GM12872 (cell line): ENCODE measurements around the gene TNFRSF17.

Source experiments
- TF ChIP-seq, protein P1 (sequence below): IDR thresholded peaks from 3 replicates; pipeline ENCODE4 v1.5.1; 2011; ENCODE audit warnings: low read depth, mild to moderate bottlenecking, low read length, moderate library complexity; ENCODE audit not compliant: insufficient read depth

The TNFRSF17 gene

GRCh38 chr16:11949527-11949926 is 15.5 kb upstream of the TNFRSF17 start:
- TF ChIP-seq, protein P1, sequence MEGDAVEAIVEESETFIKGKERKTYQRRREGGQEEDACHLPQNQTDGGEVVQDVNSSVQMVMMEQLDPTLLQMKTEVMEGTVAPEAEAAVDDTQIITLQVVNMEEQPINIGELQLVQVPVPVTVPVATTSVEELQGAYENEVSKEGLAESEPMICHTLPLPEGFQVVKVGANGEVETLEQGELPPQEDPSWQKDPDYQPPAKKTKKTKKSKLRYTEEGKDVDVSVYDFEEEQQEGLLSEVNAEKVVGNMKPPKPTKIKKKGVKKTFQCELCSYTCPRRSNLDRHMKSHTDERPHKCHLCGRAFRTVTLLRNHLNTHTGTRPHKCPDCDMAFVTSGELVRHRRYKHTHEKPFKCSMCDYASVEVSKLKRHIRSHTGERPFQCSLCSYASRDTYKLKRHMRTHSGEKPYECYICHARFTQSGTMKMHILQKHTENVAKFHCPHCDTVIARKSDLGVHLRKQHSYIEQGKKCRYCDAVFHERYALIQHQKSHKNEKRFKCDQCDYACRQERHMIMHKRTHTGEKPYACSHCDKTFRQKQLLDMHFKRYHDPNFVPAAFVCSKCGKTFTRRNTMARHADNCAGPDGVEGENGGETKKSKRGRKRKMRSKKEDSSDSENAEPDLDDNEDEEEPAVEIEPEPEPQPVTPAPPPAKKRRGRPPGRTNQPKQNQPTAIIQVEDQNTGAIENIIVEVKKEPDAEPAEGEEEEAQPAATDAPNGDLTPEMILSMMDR: peak; percentile 82

- TF ChIP-seq, protein P1: no peak
Observed at GRCh38 chr16:11950388-11950787, 14.6 kb upstream of the TNFRSF17 start.

- TF ChIP-seq, protein P1: no peak
Observed at GRCh38 chr16:11955713-11956123, 9.3 kb upstream of the TNFRSF17 start.

GRCh38 chr16:11956558-11956957 is 8.5 kb upstream of the TNFRSF17 start:
- TF ChIP-seq, protein P1: no peak

- TF ChIP-seq, protein P1: no peak
Observed at GRCh38 chr16:11957591-11958395, 7.2 kb upstream of the TNFRSF17 start.

DNA sequence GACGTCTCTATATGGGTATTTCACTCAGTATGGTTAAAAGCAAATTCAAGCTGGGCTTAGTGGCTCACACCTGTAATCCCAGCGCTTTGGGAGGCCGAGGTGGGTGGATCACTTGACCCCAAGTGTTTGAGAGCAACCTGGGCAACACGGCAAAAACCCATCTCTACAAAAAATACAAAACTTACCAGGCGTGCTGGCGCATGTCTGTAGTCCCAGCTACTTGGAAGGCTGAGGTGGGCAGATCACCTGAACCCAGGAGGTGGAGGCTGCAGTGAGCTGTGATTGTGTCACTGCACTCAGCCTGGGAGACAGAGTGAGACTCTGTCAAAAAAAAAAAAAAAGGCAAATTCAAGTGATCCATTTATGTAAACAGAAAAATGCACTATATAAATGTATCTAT is 1.3 kb upstream of the TNFRSF17 start:
- TF ChIP-seq, protein P1: no peak

GRCh38 chr16:11966173-11966572 is 1.2 kb downstream of the TNFRSF17 start:
- TF ChIP-seq, protein P1: no peak
